Erythroblast (primary cell): ENCODE results near the gene SERINC5.

Source experiments
- GATA1 ChIP-seq: IDR thresholded peaks from 2 replicates; pipeline ENCODE4 v1.6.1; 2011; ENCODE audit warnings: low read depth, mild to moderate bottlenecking, control low read depth, low read length, moderate library complexity
- POLR2A ChIP-seq: IDR thresholded peaks from 2 replicates; pipeline ENCODE4 v1.6.1; 2011; ENCODE audit warnings: mild to moderate bottlenecking, low read length

- TF ChIP-seq POLR2A = no peak
- no peak for TF ChIP-seq GATA1
These were observed 16.8 kb downstream of the SERINC5 start for GRCh38 chr5:80238778-80239679.
